Measurements from ENCODE around the gene INPP5A. TPM values are rescaled to one million over a fixed set of nuclear protein-coding genes. Genes with fewer than 3 reads are reported as not detected.

The INPP5A gene
- total and polyA plus RNA-seq, 7 donors, result 15.1 to 48.8 (median 40.9) TPM

GRCh38 chr10:132624847-132625471 lies 87.4 kb downstream of the INPP5A start:
- Histone ChIP-seq H3K9me3 (peaks cover 12% of the 10 kb centered on the region), H3K4me1 (peaks cover 38% of the 10 kb centered on the region), H3K27me3 (ENCODE audit: insufficient read depth in 3 of 3, low read length in 2 of 3) (no peaks in the 10 kb centered on the region), H3K27ac (no peak overlapping the region), H3K36me3 (ENCODE audit: insufficient read depth in 1 of 2, low read depth in 1 of 2) (no peaks in the 10 kb centered on the region), H3K4me3 (no peak overlapping the region)
- ATAC-seq, result no peak
- 40 to 64% (median 58%) methylated on average over 11 to 12 of the region's 12 CpGs for WGBS, 3 donors
- TF ChIP-seq CTCF (IDR thresholded peaks at IDR 0.05), result no peak
- intact Hi-C loops (cut with DNase I), result loop anchor here (5.0 kb wide), 2 partner anchors 33 to 108 kb away; no protein-coding TSS in a partner anchor
- peak in 1 of 2 donors; percentile 58 for DNase-seq

- Histone ChIP-seq H3K36me3 (ENCODE audit: insufficient read depth in 1 of 2, low read depth in 1 of 2) (no peaks in the 10 kb centered on the region), H3K9me3 (peaks cover 7% of the 10 kb centered on the region), H3K4me3 (no peak overlapping the region), H3K4me1 (peaks cover 49% of the 10 kb centered on the region), H3K27me3 (ENCODE audit: insufficient read depth in 3 of 3, low read length in 2 of 3) (no peaks in the 10 kb centered on the region), H3K27ac (peak overlapping the region; percentile 15)
- DNase-seq (peak in 1 of 2 donors; percentile 47), ATAC-seq (no peak)
- no peak for TF ChIP-seq CTCF (IDR thresholded peaks at IDR 0.05)
- intact Hi-C loops (cut with DNase I), result loop anchor here (5.0 kb wide), 2 partner anchors 34 to 109 kb away; no protein-coding TSS in a partner anchor
- 89 to 91% (median 89%) methylated on average over 24 of the region's 24 CpGs for WGBS, 3 donors
These were observed 88.6 kb downstream of the INPP5A start for GRCh38 chr10:132626019-132626760.

- Histone ChIP-seq H3K4me1 (peaks cover 58% of the 10 kb centered on the region), H3K4me3 (peak overlapping the region; percentile 19), H3K36me3 (ENCODE audit: insufficient read depth in 1 of 2, low read depth in 1 of 2) (no peaks in the 10 kb centered on the region), H3K9me3 (peaks cover under 1% of the 10 kb centered on the region), H3K27ac (peak overlapping the region; percentile 98), H3K27me3 (ENCODE audit: insufficient read depth in 3 of 3, low read length in 2 of 3) (no peaks in the 10 kb centered on the region)
- peak; percentile 14 to 31 (median 21) for ATAC-seq
- no peak for TF ChIP-seq CTCF (IDR thresholded peaks at IDR 0.05)
- intact Hi-C loops (cut with DNase I), result loop anchor here (5.0 kb wide), 2 partner anchors 35 to 110 kb away; no protein-coding TSS in a partner anchor
- WGBS, 3 donors, result 45 to 55% (median 47%) methylated on average over 35 to 36 of the region's 36 CpGs
- peak in 1 of 2 donors; percentile 61 for DNase-seq
These were observed 89.4 kb downstream of the INPP5A start for GRCh38 chr10:132626761-132627665.

- no peaks in the 10 kb centered on the region for H3K9me3 ChIP-seq
These were observed 90.3 kb downstream of the INPP5A start for GRCh38 chr10:132627666-132628531.

More at GRCh38 chr10:132627666-132628531, 90.3 kb downstream of the INPP5A start:
- WGBS, 3 donors, result 25 to 41% (median 26%) methylated on average over 28 to 32 of the region's 32 CpGs
- H3K4me3 ChIP-seq, result peak overlapping the region; percentile 19
- peak; percentile 11 to 28 (median 20) for ATAC-seq
- no peaks in the 10 kb centered on the region for H3K27me3 ChIP-seq (ENCODE audit: insufficient read depth in 3 of 3, low read length in 2 of 3)
- intact Hi-C loops (cut with DNase I), result loop anchor here (5.0 kb wide), 2 partner anchors 36 to 111 kb away; no protein-coding TSS in a partner anchor
- no peak for TF ChIP-seq CTCF (IDR thresholded peaks at IDR 0.05)
- peak overlapping the region; percentile 98 for H3K27ac ChIP-seq
- peak; percentile 37 to 62 for DNase-seq
- H3K4me1 ChIP-seq, result peaks cover 67% of the 10 kb centered on the region
- H3K36me3 ChIP-seq (ENCODE audit: insufficient read depth in 1 of 2, low read depth in 1 of 2), result no peaks in the 10 kb centered on the region
